K562 (cell line): ENCODE data around the gene PACRG.

Source experiments
- CEBPB ChIP-seq: fragments of 450-650 bp; IDR thresholded peaks from 2 replicates; pipeline ENCODE4 v1.6.1; 2016; ENCODE audit warnings: missing genetic modification characterization, missing compliant biosample characterization
- EP300 ChIP-seq: IDR thresholded peaks from 2 replicates; pipeline ENCODE4 v1.6.1; 2012; ENCODE audit warnings: low read length, improper control_type of control experiment
- GABPA ChIP-seq: fragments of 200-800 bp; sonication (Bioruptor generic); conservative IDR thresholded peaks from 2 replicates; pipeline ENCODE4 v1.6.1; 2016; ENCODE audit warnings: low read depth, missing genetic modification characterization, missing compliant biosample characterization
- HDAC6 ChIP-seq: IDR thresholded peaks from 2 replicates; pipeline ENCODE4 v1.6.1; 2012; ENCODE audit warnings: low read depth, mild to moderate bottlenecking, control low read depth, inconsistent platforms, low read length, moderate library complexity
- KLF6 ChIP-seq: fragments of 250-450 bp; sonication (Bioruptor Pico); IDR thresholded peaks from 2 replicates; pipeline ENCODE4 v1.4.0; 2020; ENCODE audit warnings: mild to moderate bottlenecking, moderate library complexity, borderline replicate concordance
- POLR3G ChIP-seq: IDR thresholded peaks from 2 replicates; pipeline ENCODE4 v1.6.1; 2011; ENCODE audit not compliant: insufficient read length, insufficient replicate concordance; ENCODE audit errors: extremely low read depth
- ZNF436 ChIP-seq: fragments of 250-450, 450-650 bp; sonication (Bioruptor Pico); formaldehyde crosslinking; IDR thresholded peaks from 2 replicates; pipeline ENCODE4 v1.7.0; 2020; ENCODE audit warnings: mild to moderate bottlenecking
- ZNF644 ChIP-seq: fragments of 200-800 bp; sonication (Bioruptor generic); IDR thresholded peaks from 2 replicates; pipeline ENCODE4 v1.6.1; 2016; ENCODE audit warnings: low read depth, missing genetic modification characterization, missing compliant biosample characterization
- TF ChIP-seq, protein P1 (sequence below), 3 experiments: IDR thresholded peaks in 2 of 3; conservative IDR thresholded peaks in 1 of 3; 2 replicates each; pipeline ENCODE4 v1.5.1; 2011 to 2012; ENCODE audit warnings: low read length in 3 of 3, mild to moderate bottlenecking in 3 of 3, control low read depth in 2 of 3, improper control_type of control experiment in 1 of 3, inconsistent platforms in 1 of 3, low read depth in 1 of 3, mixed read lengths in 1 of 3, moderate library complexity in 1 of 3; ENCODE audit not compliant: insufficient read depth in 2 of 3
- TF ChIP-seq, protein P2 (sequence below): fragments of 450-650 bp; IDR thresholded peaks from 2 replicates; pipeline ENCODE4 v1.6.1; 2016; ENCODE audit warnings: borderline replicate concordance

DNA sequence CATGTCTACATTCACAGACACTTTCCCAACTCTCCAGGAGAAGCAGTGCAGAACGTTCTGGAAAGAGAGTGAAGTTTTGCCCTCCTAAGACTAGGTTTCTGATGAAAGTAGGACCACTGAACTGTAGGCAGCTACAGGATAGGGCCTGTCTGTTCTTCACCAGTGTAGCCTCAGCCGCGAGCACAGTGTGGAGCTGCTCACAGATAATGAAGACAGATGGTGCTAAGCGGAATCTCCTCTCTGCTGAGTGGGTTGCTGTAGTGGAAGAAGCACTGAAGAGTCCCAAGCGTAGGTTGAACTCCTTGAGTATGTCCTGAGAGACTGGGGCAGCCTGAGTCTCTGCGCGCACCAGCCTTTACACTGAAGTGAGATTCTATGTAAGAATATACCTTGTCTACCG, 170.2 kb downstream of the PACRG start:
- no peak for TF ChIP-seq CEBPB (tag)
- no peak for TF ChIP-seq ZNF644 (tag)
- TF ChIP-seq EP300 = no peak
- TF ChIP-seq GABPA (tag) = no peak
- TF ChIP-seq, protein P1, sequence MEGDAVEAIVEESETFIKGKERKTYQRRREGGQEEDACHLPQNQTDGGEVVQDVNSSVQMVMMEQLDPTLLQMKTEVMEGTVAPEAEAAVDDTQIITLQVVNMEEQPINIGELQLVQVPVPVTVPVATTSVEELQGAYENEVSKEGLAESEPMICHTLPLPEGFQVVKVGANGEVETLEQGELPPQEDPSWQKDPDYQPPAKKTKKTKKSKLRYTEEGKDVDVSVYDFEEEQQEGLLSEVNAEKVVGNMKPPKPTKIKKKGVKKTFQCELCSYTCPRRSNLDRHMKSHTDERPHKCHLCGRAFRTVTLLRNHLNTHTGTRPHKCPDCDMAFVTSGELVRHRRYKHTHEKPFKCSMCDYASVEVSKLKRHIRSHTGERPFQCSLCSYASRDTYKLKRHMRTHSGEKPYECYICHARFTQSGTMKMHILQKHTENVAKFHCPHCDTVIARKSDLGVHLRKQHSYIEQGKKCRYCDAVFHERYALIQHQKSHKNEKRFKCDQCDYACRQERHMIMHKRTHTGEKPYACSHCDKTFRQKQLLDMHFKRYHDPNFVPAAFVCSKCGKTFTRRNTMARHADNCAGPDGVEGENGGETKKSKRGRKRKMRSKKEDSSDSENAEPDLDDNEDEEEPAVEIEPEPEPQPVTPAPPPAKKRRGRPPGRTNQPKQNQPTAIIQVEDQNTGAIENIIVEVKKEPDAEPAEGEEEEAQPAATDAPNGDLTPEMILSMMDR (IDR thresholded peaks at IDR 0.05 in 2 of 3, conservative IDR thresholded peaks at IDR 0.05 in 1 of 3; ENCODE audit: insufficient read depth in 2 of 3, low read depth in 1 of 3, low read length in 3 of 3) = no peak
- no peak for TF ChIP-seq POLR3G
- TF ChIP-seq KLF6 = no peak
- TF ChIP-seq ZNF436 (CRISPR knock-in tag) = no peak
- TF ChIP-seq, protein P2, sequence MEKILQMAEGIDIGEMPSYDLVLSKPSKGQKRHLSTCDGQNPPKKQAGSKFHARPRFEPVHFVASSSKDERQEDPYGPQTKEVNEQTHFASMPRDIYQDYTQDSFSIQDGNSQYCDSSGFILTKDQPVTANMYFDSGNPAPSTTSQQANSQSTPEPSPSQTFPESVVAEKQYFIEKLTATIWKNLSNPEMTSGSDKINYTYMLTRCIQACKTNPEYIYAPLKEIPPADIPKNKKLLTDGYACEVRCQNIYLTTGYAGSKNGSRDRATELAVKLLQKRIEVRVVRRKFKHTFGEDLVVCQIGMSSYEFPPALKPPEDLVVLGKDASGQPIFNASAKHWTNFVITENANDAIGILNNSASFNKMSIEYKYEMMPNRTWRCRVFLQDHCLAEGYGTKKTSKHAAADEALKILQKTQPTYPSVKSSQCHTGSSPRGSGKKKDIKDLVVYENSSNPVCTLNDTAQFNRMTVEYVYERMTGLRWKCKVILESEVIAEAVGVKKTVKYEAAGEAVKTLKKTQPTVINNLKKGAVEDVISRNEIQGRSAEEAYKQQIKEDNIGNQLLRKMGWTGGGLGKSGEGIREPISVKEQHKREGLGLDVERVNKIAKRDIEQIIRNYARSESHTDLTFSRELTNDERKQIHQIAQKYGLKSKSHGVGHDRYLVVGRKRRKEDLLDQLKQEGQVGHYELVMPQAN = no peak
- no peak for TF ChIP-seq HDAC6
